GM21723 (cell line): ENCODE measurements around the gene PIGN.
"Not testable (repeated sequence)": the region's sequence is repeated elsewhere in the genome, so short reads cannot be mapped to it uniquely, and the experiment has no call there.

Source experiments
- ATAC-seq: cut with Tn5 transposase; IDR thresholded peaks from one replicate; pipeline ENCODE4 v1.9.1; 2021; ENCODE audit warnings: mild to moderate bottlenecking, moderate library complexity; ENCODE audit not compliant: unreplicated experiment

Gene PIGN

DNA sequence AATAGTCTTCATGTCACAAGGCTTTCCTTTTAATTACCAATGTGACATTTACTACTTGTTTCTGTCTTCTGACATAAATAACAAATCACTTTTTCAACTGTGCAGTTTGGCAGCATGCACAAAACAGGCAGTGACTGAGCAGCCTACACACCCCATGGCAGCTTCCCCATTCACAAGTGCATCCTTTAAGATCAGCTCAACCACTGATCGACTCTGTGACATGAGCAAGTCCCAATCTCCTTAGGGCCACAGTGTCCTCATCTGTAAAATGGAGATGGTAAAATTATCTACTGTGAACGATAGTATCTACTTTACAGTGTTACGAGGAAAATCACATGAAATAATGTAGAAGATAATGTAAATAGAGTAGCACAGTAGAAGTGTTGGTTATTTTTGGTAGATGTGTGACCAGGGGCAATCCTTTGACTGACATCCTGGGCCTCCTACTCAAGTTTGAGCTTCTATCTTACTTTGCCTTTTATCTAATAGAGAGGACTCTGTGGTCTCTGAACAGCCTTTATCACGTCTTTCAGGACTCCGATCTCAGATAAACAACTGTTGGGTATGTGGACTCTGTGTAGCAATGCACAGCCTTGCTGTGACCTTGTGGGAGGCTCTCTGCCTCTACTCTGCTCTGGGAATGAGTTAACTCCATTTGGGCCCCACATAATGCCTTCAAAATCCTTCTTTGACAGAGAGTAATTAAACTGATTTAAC is 120.6 kb downstream of the PIGN start:
- no peak for ATAC-seq

DNA sequence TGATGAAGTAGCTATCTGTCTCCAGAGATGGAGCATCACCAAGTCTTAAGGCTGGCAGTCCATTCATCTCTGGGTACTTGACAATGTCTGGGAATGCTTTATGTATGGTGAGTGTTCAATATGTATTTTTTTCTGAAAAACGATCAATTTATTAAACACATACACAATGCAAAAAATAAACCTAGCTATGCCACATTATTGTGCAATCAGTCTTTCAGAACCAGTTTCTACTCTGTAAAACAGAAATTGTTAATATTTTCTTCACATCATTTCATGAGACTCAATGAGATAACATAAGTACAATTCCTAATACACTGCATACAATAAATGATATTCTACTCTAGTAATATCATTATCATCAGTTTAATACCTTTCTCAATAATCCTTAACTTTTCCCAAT is 122.5 kb downstream of the PIGN start:
- no peak for ATAC-seq

DNA sequence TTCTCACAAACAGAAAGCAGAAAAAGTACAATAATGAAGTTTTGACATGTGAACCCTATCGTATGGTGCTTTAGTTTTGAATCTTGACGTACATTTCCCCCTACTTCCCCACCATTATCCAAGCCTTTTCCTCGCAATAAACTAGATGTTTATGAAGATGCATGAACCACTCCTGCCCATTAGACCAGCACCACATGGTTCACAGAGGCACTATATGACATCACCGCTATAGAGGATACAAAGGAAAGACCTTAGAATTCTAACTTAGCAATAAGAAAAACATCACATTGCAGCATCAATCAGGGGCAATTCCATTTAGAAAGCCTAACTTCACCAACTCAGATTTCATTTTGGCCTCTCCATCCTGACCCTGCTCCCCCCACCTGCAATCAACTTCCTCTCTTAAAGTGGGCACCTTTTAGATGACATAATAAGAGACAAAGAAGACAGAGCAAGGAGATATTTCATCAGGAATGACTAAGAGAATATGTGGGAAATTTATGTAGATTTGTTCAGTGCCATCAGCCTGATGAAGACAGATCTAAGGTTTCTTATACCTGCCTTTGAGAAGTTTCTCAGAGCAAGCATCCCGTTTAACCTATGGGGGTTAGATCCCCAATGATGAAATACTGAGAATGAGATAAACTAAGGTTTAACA is 124.9 kb downstream of the PIGN start:
- no peak for ATAC-seq

GRCh38 chr18:62060820-62061219 is 126.0 kb downstream of the PIGN start:
- no peak for ATAC-seq

GRCh38 chr18:62054929-62055498 is 131.8 kb downstream of the PIGN start:
- ATAC-seq, result no peak

GRCh38 chr18:62048279-62048678 is 138.6 kb downstream of the PIGN start:
- ATAC-seq, result no peak

GRCh38 chr18:62045316-62045715 is 141.5 kb downstream of the PIGN start:
- ATAC-seq, result no peak

GRCh38 chr18:62044490-62045000 is 142.3 kb downstream of the PIGN start:
- ATAC-seq, result no peak

- no peak for ATAC-seq
Measured at GRCh38 chr18:62037989-62038778, 148.7 kb downstream of the PIGN start.

GRCh38 chr18:62037012-62037742 is 149.7 kb downstream of the PIGN start:
- ATAC-seq, result no peak

DNA sequence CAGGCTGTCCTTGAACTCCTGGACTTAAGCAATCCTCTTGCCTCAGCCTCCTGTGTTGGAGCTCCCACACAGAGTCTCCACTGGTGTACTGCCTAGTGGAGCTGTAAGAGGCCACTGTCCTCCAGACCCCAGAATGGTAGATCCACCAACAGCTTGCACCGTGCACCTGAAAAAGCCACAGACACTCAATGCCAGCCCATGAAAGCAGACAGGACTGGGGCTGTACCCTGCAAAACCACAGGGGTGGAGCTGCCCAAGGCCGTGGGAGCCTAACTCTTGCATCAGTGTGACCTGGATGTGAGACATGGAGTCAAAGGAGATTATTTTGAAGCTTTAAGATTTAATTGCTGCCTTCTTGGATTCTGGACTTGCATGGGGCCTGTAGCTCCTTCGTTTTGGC is 152.6 kb downstream of the PIGN start:
- not testable (repeated sequence) for ATAC-seq

- no peak for ATAC-seq
Measured at GRCh38 chr18:62033756-62034155, 153.1 kb downstream of the PIGN start.

DNA sequence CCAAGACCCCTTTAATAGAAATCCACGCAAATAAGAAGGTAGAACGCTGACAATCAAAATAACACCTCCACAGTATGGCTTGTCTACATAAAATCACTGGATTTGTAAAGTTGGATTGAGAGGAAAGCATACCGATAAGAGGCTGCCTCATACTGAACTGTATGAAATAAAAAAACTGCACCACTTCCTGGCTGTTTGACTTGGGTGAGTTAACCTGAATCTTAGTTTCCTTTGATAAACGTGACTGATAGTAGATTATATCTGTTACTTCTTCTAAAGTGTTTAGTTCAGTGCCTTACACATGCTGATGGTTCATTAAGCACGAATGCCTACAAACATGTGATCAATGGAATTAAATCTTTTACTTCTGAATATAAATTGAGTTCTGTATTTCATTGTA is 153.6 kb downstream of the PIGN start:
- ATAC-seq, result no peak

DNA sequence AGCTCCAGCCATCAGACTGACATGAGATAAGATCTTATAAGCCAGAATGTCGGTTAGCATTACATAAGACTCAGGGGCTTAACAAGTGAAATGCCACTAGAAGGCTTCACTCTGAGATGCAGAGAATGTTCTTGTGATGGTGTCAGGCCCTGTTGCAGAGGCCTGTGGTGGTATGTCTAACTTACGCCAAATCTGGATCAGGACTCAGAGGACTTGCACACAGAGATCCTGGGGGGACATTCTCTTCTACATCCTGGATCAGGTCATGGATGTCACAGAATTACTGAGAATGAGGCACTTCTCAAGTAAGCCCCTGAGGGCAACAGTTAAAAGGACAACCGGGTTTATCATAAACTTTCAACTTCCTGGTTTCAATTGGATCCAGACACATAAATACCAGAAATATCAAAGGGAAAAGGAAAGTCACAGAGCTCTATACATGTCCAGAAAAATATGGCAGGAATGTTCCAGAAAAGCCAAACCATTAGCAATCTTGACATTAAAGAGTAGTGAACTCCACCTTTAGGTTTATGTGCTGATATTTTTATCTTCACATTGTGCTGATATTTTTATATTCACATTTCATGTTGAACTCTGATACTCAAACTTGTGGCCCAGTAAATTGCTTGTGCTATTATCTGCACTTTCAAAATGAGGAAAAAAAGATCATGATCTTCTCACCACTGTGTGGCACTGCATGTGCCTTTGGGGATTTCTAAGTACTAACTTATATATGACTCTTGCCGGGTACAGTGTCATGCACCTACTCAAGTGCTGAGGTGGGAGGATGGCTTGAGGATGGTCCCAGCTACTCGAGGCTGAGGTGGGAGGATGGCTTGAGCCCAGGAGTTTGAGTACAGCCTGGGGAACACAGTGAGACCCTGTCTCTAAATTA is 156.5 kb downstream of the PIGN start:
- no peak for ATAC-seq

- no peak for ATAC-seq
Measured at GRCh38 chr18:62028715-62029114, 158.1 kb downstream of the PIGN start.

GRCh38 chr18:62027914-62028520 is 158.8 kb downstream of the PIGN start:
- no peak for ATAC-seq

DNA sequence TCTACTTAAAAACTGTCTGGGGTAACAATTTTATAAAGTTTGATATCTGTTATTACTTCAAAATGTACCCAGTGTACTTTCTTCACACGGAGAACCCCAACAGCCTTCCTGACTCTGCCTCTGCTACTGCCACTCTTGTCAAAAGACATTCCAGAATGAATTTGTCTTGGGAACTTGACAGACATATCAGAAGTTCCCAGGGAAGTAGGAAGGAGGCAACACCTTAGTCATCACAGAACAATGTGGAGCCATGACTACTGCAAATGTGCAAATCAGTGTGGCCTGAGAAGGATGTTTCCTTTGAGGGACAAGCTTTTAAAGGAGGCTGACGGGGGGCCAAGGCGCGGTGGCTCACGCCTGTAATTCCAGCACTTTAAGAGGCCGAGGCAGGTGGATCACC is 160.3 kb downstream of the PIGN start:
- ATAC-seq, result no peak

- ATAC-seq, result no peak
Measured at GRCh38 chr18:62024983-62025382, 161.9 kb downstream of the PIGN start.

GRCh38 chr18:62023536-62023935 is 163.3 kb downstream of the PIGN start:
- ATAC-seq, result no peak
